Right lobe of liver (tissue), 6 donors: ENCODE measurements around the gene CRACDL. TPM values are rescaled to one million over a fixed set of nuclear protein-coding genes. Genes with fewer than 3 reads are reported as not detected.
A peak's percentile ranks its signal among the peaks of the same experiment; 100 is the strongest.

ENCODE experiments used
- ATAC-seq, 4 donors: fragments of 200-7000 bp; cut with Tn5 transposase; one replicate each; pipeline ENCODE4 v1.9.1; 2020; ENCODE audit warnings: mild to moderate bottlenecking in 4 of 4, moderate library complexity in 4 of 4
- DNase-seq, 3 donors: peaks; one replicate each; pipeline ENCODE4 v3.0.0-alpha.2; 2020
- H3K27ac ChIP-seq, 3 donors: fragments of 200-600 bp; one replicate each; pipeline ENCODE4 v1.8.0; 2022
- H3K27me3 ChIP-seq, 2 donors: fragments of 200-600 bp; one replicate each; pipeline ENCODE4 v1.8.0; 2022
- H3K36me3 ChIP-seq, 4 donors: fragments of 200-600 bp; sonication (generic) in 1 of 4; one replicate each; pipeline versions ENCODE4 v1.5.1 to v1.8.0; 2017 to 2022; ENCODE audit warnings: control low read depth in 1 of 4
- H3K4me1 ChIP-seq, 4 donors: fragments of 200-600 bp; sonication (generic) in 1 of 4; one replicate each; pipeline versions ENCODE4 v1.5.1 to v1.8.0; 2017 to 2022; ENCODE audit warnings: control low read depth in 1 of 4
- H3K4me3 ChIP-seq, 3 donors: fragments of 200-600 bp; one replicate each; pipeline ENCODE4 v1.8.0; 2022
- H3K9me3 ChIP-seq, 4 donors: fragments of 200-600 bp; sonication (generic) in 1 of 4; one replicate each; pipeline versions ENCODE4 v1.5.1 to v1.8.0; 2017 to 2022; ENCODE audit warnings: control low read depth in 1 of 4
- POLR2A ChIP-seq: fragments of 450-650 bp; IDR thresholded peaks from one replicate; pipeline ENCODE4 v1.6.1; 2017; ENCODE audit warnings: antibody characterized with exemption, mild to moderate bottlenecking
- WGBS: methylation state at CpG from one replicate; pipeline ENCODE4 v1.1.6; 2018; ENCODE audit warnings: low coverage, low lambda C conversion rate; ENCODE audit not compliant: insufficient coverage; ENCODE audit errors: missing lambda C conversion rate; 5-methylcytosine and 5-hydroxymethylcytosine counted together
- intact Hi-C, 2 donors: fragments of 100-400 bp; cut with DNase I; formaldehyde crosslinking; loops; one replicate each; pipeline versions ENCODE4 v1.11.2 to v1.14.1; 2022
- total RNA-seq, 6 experiments: library from RNA; depleted of rRNA in 2 of 6; stranded (reverse); fragments of >200 nt in 2 of 6; fragmentation: NEBNext Ultra II Directional in 3 of 6; extraction: Animal tissue kit (Norgen Biotek cat#: 25700) in 3 of 6; gene quantifications; one replicate each; pipeline versions ENCODE4 v1.1.0 to v1.2.4, GENCODE V29; 2016 to 2023
- TF ChIP-seq, protein P1 (sequence below), 4 donors: fragments of 200-600 bp in 3 of 4; fragments of 450-650 bp in 1 of 4; IDR thresholded peaks; one replicate each; pipeline versions ENCODE4 v1.5.1 to v1.8.0; 2016 to 2022; ENCODE audit warnings: antibody characterized with exemption in 4 of 4, mild to moderate bottlenecking in 2 of 4
- donor health status: DM: no; HTN: yes; CAD: no.
- donor health status: DM: no; HTN: no; CAD: no.
- donor health status: DM: no; HTN: no; CAD: no.
- donor health status: DM: no; HTN: yes; CAD: no.
- donor health status: DM: no; HTN: yes; CAD: no.

The CRACDL gene
- total RNA-seq, 6 experiments from 2014 or later = 0.12 to 0.56 (median 0.32) TPM

DNA sequence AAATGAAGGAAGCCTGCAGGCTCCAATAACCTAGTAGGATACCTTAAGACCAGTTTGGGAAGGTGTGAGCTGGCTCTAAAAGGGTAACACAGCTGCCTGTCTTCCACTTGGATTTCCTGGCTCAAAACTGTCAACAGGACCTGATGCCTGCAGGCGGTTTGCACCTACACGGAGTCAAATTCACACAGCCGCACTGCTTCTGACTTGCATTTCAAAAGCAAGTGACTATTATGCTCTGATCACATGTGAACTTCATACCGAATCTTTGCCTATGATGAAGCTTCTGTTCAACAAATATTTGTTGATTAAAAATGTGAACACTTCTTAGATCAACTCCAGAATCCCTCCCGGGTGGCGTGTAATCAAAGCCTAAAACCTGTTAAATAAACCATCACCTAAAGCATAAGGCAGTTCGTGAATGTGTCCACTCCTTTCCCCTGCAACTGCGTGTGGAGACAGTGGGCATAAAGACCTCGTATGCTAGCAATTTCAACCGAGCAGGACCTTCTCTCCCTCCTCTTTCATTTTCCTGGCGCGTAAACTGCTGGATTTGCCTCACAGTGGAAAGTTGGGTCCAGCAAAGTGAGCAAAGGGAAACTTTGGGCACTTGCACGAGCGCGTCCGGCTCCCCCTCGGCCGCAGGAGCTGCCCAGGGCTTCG is 784 bp downstream of the CRACDL start:
- ATAC-seq = no peak
- no peaks in the 10 kb centered on the region for H3K36me3 ChIP-seq

DNA sequence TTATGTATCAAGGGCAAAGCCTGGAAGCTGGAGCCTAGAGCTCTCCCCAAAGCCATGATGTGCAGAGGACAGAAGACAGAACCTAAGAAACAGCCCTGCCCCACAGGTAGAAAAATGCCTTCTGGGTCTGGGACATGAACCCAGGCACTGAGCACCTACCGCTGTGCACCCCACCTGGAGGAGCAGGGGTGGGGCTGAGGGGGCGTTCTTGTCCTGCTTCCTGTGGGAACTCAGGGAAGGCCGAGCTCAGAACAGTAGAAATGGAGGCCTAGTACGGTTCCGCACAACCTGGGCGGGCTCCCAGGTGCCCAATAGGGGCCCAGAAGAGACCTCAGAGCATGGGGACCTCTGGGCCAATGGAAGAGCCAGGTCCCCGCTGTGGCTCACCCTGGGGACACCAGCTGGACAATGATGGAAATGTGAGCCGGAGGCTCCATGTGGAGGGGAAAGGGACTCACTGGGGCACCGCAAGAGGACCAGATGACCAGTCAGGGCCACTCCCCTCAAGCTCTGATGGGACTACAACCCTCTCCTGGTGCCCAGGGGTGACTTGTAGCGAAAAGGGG is 3.2 kb downstream of the CRACDL start:
- H3K27ac ChIP-seq = no peak overlapping the region
- peaks cover 0 to 19% (median 0%) of the 10 kb centered on the region in 4 donors for H3K4me1 ChIP-seq
- no peaks in the 10 kb centered on the region for H3K9me3 ChIP-seq
- 94% methylated on average over 2 of the region's 10 CpGs for WGBS
- H3K27me3 ChIP-seq = peaks cover 0 to 9% of the 10 kb centered on the region in 2 donors
- ATAC-seq (no peak), DNase-seq (no peak)
- intact Hi-C loops = no loop called here
- H3K36me3 ChIP-seq = no peaks in the 10 kb centered on the region
- no peak overlapping the region for H3K4me3 ChIP-seq
- TF ChIP-seq, protein P1, sequence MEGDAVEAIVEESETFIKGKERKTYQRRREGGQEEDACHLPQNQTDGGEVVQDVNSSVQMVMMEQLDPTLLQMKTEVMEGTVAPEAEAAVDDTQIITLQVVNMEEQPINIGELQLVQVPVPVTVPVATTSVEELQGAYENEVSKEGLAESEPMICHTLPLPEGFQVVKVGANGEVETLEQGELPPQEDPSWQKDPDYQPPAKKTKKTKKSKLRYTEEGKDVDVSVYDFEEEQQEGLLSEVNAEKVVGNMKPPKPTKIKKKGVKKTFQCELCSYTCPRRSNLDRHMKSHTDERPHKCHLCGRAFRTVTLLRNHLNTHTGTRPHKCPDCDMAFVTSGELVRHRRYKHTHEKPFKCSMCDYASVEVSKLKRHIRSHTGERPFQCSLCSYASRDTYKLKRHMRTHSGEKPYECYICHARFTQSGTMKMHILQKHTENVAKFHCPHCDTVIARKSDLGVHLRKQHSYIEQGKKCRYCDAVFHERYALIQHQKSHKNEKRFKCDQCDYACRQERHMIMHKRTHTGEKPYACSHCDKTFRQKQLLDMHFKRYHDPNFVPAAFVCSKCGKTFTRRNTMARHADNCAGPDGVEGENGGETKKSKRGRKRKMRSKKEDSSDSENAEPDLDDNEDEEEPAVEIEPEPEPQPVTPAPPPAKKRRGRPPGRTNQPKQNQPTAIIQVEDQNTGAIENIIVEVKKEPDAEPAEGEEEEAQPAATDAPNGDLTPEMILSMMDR (IDR thresholded peaks at IDR 0.05) = no peak
- TF ChIP-seq POLR2A = no peak

More for the DNA sequence above, 784 bp downstream of the CRACDL start:
- Histone ChIP-seq H3K4me3 (peak overlapping the region in 2 of 3 donors; percentile 16 to 40), H3K4me1 (peaks cover 0 to 19% (median 0%) of the 10 kb centered on the region in 4 donors), H3K27me3 (peaks cover 0 to 9% of the 10 kb centered on the region in 2 donors), H3K27ac (no peak overlapping the region), H3K9me3 (no peaks in the 10 kb centered on the region)
- TF ChIP-seq, protein P1 (IDR thresholded peaks at IDR 0.05) = no peak
- TF ChIP-seq POLR2A = no peak
- no peak for DNase-seq
- 8% methylated on average over 18 of the region's 19 CpGs for WGBS
- intact Hi-C loops = no loop called here

DNA sequence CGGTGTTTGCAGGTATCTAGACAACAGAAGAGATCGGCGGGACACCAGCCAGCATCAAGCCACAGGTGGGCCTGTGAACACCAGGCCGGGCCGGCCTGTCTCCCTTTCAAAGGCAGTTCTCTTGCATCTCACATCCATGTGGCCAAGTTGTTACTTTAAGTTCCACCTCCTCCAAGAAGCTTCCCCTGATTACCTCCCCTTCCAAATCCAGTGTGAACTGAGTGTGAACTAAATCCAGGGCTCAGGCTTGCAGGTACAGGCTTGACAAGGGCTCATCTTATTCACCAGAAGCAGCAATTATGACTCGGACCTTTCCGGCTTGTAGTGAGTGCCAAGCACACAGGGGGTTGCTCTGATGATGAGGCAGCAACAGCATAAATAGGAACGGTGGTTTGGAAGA is 3.9 kb downstream of the CRACDL start:
- Histone ChIP-seq H3K4me3 (no peak overlapping the region), H3K27ac (no peak overlapping the region), H3K27me3 (peaks cover 0 to 8% of the 10 kb centered on the region in 2 donors), H3K36me3 (no peaks in the 10 kb centered on the region), H3K9me3 (no peaks in the 10 kb centered on the region), H3K4me1 (peaks cover 0 to 18% (median 0%) of the 10 kb centered on the region in 4 donors)
- DNase-seq (no peak), ATAC-seq (no peak)
- no peak for TF ChIP-seq POLR2A
- TF ChIP-seq, protein P1 (IDR thresholded peaks at IDR 0.05) = no peak
- 83% methylated on average over 3 of the region's 8 CpGs for WGBS
- intact Hi-C loops = no loop called here

DNA sequence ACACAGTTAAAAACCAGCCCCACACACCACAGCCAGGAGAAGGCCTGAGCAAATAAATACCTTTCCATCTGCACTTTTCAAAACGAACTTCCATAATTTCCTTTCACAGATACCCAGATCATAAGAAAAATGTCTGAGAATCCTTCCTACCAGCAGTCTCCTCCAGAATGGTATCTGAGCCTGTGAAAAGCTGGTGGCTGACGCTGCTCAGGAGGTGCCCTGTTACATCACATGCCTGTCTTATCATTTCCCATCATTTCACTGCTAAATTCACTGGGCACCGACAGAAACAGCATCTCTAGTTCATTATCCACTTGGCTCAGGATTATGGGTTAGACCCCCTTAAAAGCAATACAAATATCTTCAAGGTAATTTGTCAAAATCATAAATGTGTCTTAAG is 4.4 kb downstream of the CRACDL start:
- ATAC-seq (no peak), DNase-seq (no peak)
- intact Hi-C loops = no loop called here
- H3K27me3 ChIP-seq = peaks cover 0 to 4% of the 10 kb centered on the region in 2 donors
- no peaks in the 10 kb centered on the region for H3K36me3 ChIP-seq
- H3K9me3 ChIP-seq = no peaks in the 10 kb centered on the region
- H3K4me1 ChIP-seq = peaks cover 0 to 13% (median 0%) of the 10 kb centered on the region in 4 donors
- WGBS = 54% methylated on average over 3 of the region's 3 CpGs
- H3K4me3 ChIP-seq = no peak overlapping the region
- no peak overlapping the region for H3K27ac ChIP-seq
- TF ChIP-seq POLR2A = no peak
- TF ChIP-seq, protein P1 (IDR thresholded peaks at IDR 0.05) = no peak
